D721Med (cell line): ENCODE results near the gene CHFR.
"Not testable (repeated sequence)": the region's sequence is repeated elsewhere in the genome, so short reads cannot be mapped to it uniquely, and the experiment has no call there.

ENCODE experiments used
- DNase-seq: peaks from one replicate; pipeline ENCODE4 v3.0.0; 2011; ENCODE audit warnings: low spot score; ENCODE audit not compliant: insufficient read length
- FAIRE-seq: peaks from 2 replicates; lab custom pipeline; 2011; peaks lifted over from hg19 to GRCh38; lab: Jason Lieb, UNC
- CTCF ChIP-seq: IDR thresholded peaks from 2 replicates; pipeline ENCODE4 v1.5.1; 2012; ENCODE audit warnings: mild to moderate bottlenecking, control low read depth; ENCODE audit not compliant: insufficient read depth; ENCODE audit errors: missing control alignments

Gene CHFR

GRCh38 chr12:132797820-132798570 is 89.4 kb downstream of the CHFR start:
- no peak for TF ChIP-seq CTCF
- DNase-seq (no peak), FAIRE-seq (no peak)

DNA sequence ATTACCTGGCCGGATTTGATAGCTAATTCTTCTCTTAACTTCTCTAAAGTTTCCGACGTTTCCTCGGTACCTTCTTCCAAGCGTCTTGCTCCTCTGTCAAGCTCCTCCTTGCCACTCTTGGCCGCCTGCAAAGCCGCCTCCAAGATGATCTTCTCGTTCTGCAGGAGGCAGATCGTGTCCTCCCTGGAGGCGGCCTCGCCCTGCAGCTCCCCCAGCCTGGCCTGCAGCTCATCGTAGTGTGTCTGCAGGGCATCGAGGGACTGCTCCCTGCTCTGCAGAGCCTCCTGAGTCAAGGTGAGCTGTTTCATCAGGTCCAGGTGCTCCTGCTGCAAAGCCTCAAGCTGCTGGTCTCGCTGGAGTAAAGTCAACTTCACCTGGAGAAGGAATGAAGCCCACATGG is 91.6 kb downstream of the CHFR start:
- DNase-seq (no peak), FAIRE-seq (no peak)
- TF ChIP-seq CTCF = no peak

DNA sequence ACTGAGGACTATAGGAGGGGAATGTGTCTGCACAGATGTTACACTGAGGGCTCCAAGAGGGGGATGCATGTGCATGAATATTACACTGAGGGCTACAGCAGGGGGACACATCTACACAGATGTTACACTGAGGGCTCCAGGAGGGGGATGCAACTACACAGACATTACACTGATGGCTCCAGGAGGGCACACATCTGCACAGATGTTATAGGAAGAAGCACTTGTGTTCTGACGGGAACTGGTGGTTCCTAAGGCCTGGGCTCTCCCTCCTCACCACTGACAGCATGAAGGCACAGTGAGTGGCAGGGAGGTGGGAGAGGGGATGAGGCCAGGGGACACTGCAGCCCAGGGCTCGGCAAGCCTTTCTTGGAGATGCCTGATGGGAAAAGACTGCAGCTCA is 95.5 kb downstream of the CHFR start:
- not testable (repeated sequence) for FAIRE-seq

GRCh38 chr12:132789099-132789471 is 98.3 kb downstream of the CHFR start:
- DNase-seq = no peak

More for the DNA sequence above, 95.5 kb downstream of the CHFR start:
- not testable (repeated sequence) for DNase-seq

GRCh38 chr12:132788375-132789098 is 98.9 kb downstream of the CHFR start:
- no peak for TF ChIP-seq CTCF
- FAIRE-seq (no peak), DNase-seq (no peak)

More at GRCh38 chr12:132789099-132789471, 98.3 kb downstream of the CHFR start:
- TF ChIP-seq CTCF = no peak
- FAIRE-seq = no peak

DNA sequence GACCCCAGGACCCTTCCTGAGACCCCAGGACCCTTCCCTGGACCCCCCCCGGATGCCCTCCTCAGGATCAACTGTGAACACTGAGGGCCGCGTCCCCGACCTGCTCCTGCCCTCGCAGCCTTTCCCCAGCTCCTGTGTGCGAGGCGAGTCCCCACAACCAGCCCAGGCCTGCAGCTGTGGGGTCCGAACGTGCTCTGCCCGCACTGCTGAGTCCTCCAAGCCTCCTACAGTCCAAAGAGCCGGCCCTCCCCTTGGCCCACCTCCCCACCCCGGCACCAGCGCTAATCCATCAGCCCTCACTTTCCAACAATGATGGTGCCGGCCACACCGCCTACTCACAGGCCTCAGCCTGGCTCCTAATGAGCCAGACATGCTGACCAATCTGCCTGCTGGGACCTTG is 99.5 kb downstream of the CHFR start:
- DNase-seq = no peak
- no peak for TF ChIP-seq CTCF
- FAIRE-seq = no peak

DNA sequence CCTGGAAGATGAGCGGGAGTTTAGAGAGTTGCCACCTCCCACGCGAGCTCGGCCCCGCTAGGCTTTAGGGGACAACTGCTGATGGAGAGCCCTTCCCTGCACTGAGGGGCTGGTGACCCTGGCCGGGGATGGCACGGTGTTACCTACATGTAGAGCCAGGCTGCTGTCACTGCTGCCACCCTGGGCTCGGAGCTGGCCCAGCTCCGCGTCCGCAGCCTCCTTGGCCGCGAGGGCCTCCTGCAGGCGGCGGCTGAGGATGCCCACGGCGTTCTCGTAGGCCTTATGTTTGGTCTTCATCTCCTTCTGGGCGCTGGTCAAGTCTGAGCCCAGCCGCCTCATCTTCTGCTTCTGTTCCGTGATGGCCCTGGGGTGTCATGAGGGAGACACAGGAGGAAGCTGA is 101.2 kb downstream of the CHFR start:
- DNase-seq (no peak), FAIRE-seq (no peak)
- TF ChIP-seq CTCF = no peak
